ENCODE data around the gene OOEP. TPM values are rescaled to one million over a fixed set of nuclear protein-coding genes. Genes with fewer than 3 reads are reported as not detected.
A peak's percentile ranks its signal among the peaks of the same experiment; 100 is the strongest.

OOEP gene
- total and polyA plus RNA-seq, 2 of the 13 experiments (the other 11 are each of a cell fraction or from before 2014, with no cell fraction given): not detected

GRCh38 chr6:73377225-73377624 is 7.5 kb upstream of the OOEP start:
- intact Hi-C loops (cut with micrococcal nuclease; ENCODE audit: unreplicated experiment): no loop called here
- 19% methylated on average over 3 of the region's 3 CpGs for WGBS (ENCODE audit: low lambda C conversion rate)
- no peak for ATAC-seq

GRCh38 chr6:73375216-73375615 is 5.5 kb upstream of the OOEP start:
- Histone ChIP-seq H3K27ac (ENCODE audit: extremely low read length, insufficient read depth, low read length) (no peak overlapping the region), H3K79me2 (ENCODE audit: insufficient read depth, low read length) (no peaks in the 10 kb centered on the region), H3K4me1 (ENCODE audit: insufficient read depth, low read length) (peaks cover 6% of the 10 kb centered on the region), H3K27me3 (ENCODE audit: control insufficient read depth in 1 of 2, insufficient read depth in 2 of 2, low read length in 2 of 2) (no peaks in the 10 kb centered on the region), H3K9ac (ENCODE audit: insufficient read depth, low read depth, low read length) (no peak overlapping the region), H3K36me3 (replicated peaks in 1 of 2; ENCODE audit: control insufficient read depth in 1 of 2, insufficient read depth in 2 of 2, low read length in 2 of 2) (no peaks in the 10 kb centered on the region), H3K9me3 (ENCODE audit: low read length) (0 out of 2 replicates have a peak, but pooled peaks cover 8% of the 10 kb centered on the region), H3K4me3 (replicated peaks in 1 of 3; ENCODE audit: insufficient read depth in 1 of 3, low read depth in 2 of 3, low read length in 3 of 3) (no peak overlapping the region), H3K4me2 (ENCODE audit: low read depth, low read length) (0 out of 2 replicates have a peak overlapping the region, but pooled peaks have one; percentile 23), H2AFZ (ENCODE audit: low read length) (no peak overlapping the region), H4K20me1 (ENCODE audit: insufficient read depth, low read length) (no peaks in the 10 kb centered on the region)
- intact Hi-C loops (cut with micrococcal nuclease; ENCODE audit: unreplicated experiment): no loop called here
- BruUV-seq (replicated peaks): no TSS peak
- in situ Hi-C loops (cut with HindIII; ENCODE audit: extremely low pct_ligation_motif_present, low pct_unique_long_range_greater_than_20kb): no loop called here
- WGBS (ENCODE audit: low lambda C conversion rate): 0% methylated on average over 1 of the region's 1 CpG
- ATAC-seq: peak; percentile 94
- no peak for FAIRE-seq
- POLR2A ChIA-PET: no interaction called here
- DNase-seq (ENCODE audit: low spot score): peak; percentile 21
- TF ChIP-seq MEF2D (CRISPR knock-in tag; IDR thresholded peaks at IDR 0.05): no peak
- TF ChIP-seq IRF2 (CRISPR knock-in tag; IDR thresholded peaks at IDR 0.05): no peak
- no peak for TF ChIP-seq ARHGAP35 (CRISPR knock-in tag; IDR thresholded peaks at IDR 0.05; ENCODE audit: borderline replicate concordance)
- no peak for TF ChIP-seq LBX2 (CRISPR knock-in tag; IDR thresholded peaks at IDR 0.05; ENCODE audit: borderline replicate concordance)
- no peak for TF ChIP-seq ZNF883 (CRISPR knock-in tag; IDR thresholded peaks at IDR 0.05; ENCODE audit: not compliant biosample characterization)
- no peak for TF ChIP-seq NKX3-1 (CRISPR knock-in tag; IDR thresholded peaks at IDR 0.05)
- no peak for TF ChIP-seq MYNN (CRISPR knock-in tag; IDR thresholded peaks at IDR 0.05; ENCODE audit: low read depth)
- no peak for TF ChIP-seq GATAD2A (CRISPR knock-in tag; IDR thresholded peaks at IDR 0.05)
- no peak for TF ChIP-seq NFKB2 (CRISPR knock-in tag; IDR thresholded peaks at IDR 0.05; ENCODE audit: borderline replicate concordance)
- no peak for TF ChIP-seq SALL2 (CRISPR knock-in tag; IDR thresholded peaks at IDR 0.05)
- TF ChIP-seq YEATS2 (CRISPR knock-in tag; IDR thresholded peaks at IDR 0.05; ENCODE audit: borderline replicate concordance): no peak
- CTCF ChIA-PET (ENCODE audit: low intra/inter-chr PET ratio, low total read pairs): no interaction called here

More at GRCh38 chr6:73377225-73377624, 7.5 kb upstream of the OOEP start:
- no TSS peak for BruUV-seq (replicated peaks)
- no peak for FAIRE-seq
- Histone ChIP-seq H3K79me2 (ENCODE audit: insufficient read depth, low read length) (no peaks in the 10 kb centered on the region), H3K4me3 (replicated peaks in 1 of 3; ENCODE audit: insufficient read depth in 1 of 3, low read depth in 2 of 3, low read length in 3 of 3) (no peak overlapping the region), H2AFZ (ENCODE audit: low read length) (no peak overlapping the region), H3K9ac (ENCODE audit: insufficient read depth, low read depth, low read length) (no peak overlapping the region), H3K4me1 (ENCODE audit: insufficient read depth, low read length) (peaks cover 6% of the 10 kb centered on the region), H4K20me1 (ENCODE audit: insufficient read depth, low read length) (no peaks in the 10 kb centered on the region), H3K36me3 (replicated peaks in 1 of 2; ENCODE audit: control insufficient read depth in 1 of 2, insufficient read depth in 2 of 2, low read length in 2 of 2) (no peaks in the 10 kb centered on the region), H3K27ac (ENCODE audit: extremely low read length, insufficient read depth, low read length) (no peak overlapping the region), H3K9me3 (ENCODE audit: low read length) (0 out of 2 replicates have a peak, but pooled peaks cover 3% of the 10 kb centered on the region), H3K4me2 (ENCODE audit: low read depth, low read length) (no peak overlapping the region), H3K27me3 (ENCODE audit: control insufficient read depth in 1 of 2, insufficient read depth in 2 of 2, low read length in 2 of 2) (no peaks in the 10 kb centered on the region)
- in situ Hi-C loops (cut with HindIII; ENCODE audit: extremely low pct_ligation_motif_present, low pct_unique_long_range_greater_than_20kb): no loop called here
- ChIA-PET POLR2A (no interaction called here), CTCF (ENCODE audit: low intra/inter-chr PET ratio, low total read pairs) (no interaction called here)
- DNase-seq (ENCODE audit: low spot score): no peak
- TF ChIP-seq HMGA1 (CRISPR knock-in tag; conservative IDR thresholded peaks at IDR 0.05) (no peak), IKZF4 (CRISPR knock-in tag; IDR thresholded peaks at IDR 0.05; ENCODE audit: borderline replicate concordance, low read depth, not compliant biosample characterization) (no peak), ZSCAN12 (CRISPR knock-in tag; IDR thresholded peaks at IDR 0.05) (no peak)

Data from HepG2 (cell line).